Thyroid gland (tissue), 4 donors: ENCODE results near the gene STX1A.

ENCODE experiments used
- POLR2A ChIP-seq, 2 donors: fragments of 450-650 bp; IDR thresholded peaks; one replicate each; pipeline ENCODE4 v1.6.1; 2017; ENCODE audit warnings: antibody characterized with exemption in 2 of 2, mild to moderate bottlenecking in 2 of 2, moderate library complexity in 1 of 2
- TF ChIP-seq, protein P1 (sequence below), 6 experiments: fragments of 200-600 bp in 3 of 6; fragments of 450-650 bp in 3 of 6; sonication (generic) in 3 of 6; IDR thresholded peaks; one replicate each; pipeline ENCODE4 v1.5.1; 2016 to 2019; ENCODE audit warnings: antibody characterized with exemption in 6 of 6, mild to moderate bottlenecking in 2 of 6, inconsistent platforms in 1 of 6, moderate library complexity in 1 of 6

DNA sequence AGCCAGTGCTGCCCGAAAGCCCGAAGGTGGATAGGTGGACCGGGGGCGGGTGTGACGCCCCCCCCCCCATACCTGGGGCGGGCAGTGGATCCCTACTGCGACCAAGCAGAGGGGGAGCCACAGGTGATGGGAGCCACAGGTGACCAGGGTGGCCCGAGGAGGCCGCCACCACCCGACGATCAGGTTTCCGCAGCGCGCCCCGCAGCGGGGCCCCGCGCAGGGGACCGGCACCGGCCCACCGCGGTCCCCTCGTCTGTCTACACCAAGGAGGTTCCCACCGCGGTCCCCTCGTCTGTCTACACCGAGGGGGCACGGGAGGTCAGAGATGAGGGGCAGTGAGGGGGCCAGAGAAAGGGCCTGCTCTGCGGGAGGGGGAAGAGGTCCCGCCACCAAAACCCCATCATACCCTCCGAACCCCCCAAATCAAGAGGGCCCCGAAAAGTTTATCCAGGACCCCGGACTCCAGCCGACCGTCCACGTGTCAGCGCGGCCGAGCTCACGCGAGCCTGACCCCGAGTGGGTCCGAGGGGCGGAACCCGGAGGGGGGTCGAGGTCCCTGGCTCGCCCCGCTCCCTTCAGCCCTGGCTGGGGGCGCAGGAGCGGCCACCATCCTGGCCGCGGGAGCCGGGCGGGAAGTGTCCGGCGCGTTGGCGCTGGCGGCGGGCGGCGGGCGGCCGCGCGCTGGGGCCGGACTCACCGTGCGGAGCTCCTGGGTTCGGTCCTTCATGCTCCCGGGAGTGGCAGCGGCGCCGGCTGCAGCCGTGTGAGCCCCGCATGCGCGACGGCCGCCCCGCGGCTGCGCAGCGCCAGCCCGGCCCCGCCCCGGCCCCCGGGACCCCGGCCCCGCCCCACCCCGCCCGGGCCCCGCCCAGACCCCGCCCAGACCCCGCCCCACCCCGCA lies at the start of gene STX1A:
- TF ChIP-seq, protein P1, sequence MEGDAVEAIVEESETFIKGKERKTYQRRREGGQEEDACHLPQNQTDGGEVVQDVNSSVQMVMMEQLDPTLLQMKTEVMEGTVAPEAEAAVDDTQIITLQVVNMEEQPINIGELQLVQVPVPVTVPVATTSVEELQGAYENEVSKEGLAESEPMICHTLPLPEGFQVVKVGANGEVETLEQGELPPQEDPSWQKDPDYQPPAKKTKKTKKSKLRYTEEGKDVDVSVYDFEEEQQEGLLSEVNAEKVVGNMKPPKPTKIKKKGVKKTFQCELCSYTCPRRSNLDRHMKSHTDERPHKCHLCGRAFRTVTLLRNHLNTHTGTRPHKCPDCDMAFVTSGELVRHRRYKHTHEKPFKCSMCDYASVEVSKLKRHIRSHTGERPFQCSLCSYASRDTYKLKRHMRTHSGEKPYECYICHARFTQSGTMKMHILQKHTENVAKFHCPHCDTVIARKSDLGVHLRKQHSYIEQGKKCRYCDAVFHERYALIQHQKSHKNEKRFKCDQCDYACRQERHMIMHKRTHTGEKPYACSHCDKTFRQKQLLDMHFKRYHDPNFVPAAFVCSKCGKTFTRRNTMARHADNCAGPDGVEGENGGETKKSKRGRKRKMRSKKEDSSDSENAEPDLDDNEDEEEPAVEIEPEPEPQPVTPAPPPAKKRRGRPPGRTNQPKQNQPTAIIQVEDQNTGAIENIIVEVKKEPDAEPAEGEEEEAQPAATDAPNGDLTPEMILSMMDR (IDR thresholded peaks at IDR 0.05): no peak
- peak in 1 of 2 donors; percentile 68 for TF ChIP-seq POLR2A (IDR thresholded peaks at IDR 0.05)
